Esophagus muscularis mucosa (tissue), 3 donors: ENCODE results near the gene AIM2.

Experiments used
- POLR2A ChIP-seq: fragments of 450-650 bp; IDR thresholded peaks from one replicate; pipeline ENCODE4 v1.6.1; 2017; ENCODE audit warnings: antibody characterized with exemption, moderate library complexity, mild to moderate bottlenecking, low read depth
- POLR2AphosphoS5 ChIP-seq, 2 donors: sonication (generic); formaldehyde crosslinking; IDR thresholded peaks; one replicate each; pipeline ENCODE4 v1.6.1; 2017; ENCODE audit warnings: antibody characterized with exemption in 2 of 2
- TF ChIP-seq, protein P1 (sequence below), 3 experiments: fragments of 200-600 bp in 2 of 3; fragments of 450-650 bp in 1 of 3; sonication (generic) in 2 of 3; IDR thresholded peaks; one replicate each; pipeline ENCODE4 v1.5.1; 2017 to 2019; ENCODE audit warnings: antibody characterized with exemption in 3 of 3, mild to moderate bottlenecking in 2 of 3, moderate library complexity in 1 of 3

DNA sequence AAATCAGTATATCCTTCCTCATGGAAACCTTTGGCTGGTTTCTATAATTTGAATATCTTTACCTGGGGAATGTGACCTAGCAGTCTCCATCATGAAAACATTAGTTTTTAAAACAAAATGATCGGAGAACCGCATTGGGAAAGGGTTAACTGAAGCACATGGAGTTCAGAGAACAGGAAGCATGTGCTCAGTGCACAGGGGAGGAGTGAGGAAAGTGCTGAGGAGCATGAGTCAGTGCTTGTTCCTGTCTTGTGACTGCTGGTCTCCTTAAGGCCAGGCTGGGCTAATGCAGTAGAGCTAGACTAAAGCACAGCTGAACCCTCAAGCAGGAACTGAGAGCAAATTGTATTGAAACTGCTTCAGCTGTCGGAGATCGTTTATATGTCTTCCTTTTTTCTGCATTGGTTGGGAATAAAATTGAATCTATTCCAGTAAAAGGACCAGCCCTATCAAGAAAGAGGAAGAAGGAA lies 61.1 kb downstream of the AIM2 start:
- TF ChIP-seq POLR2AphosphoS5 (IDR thresholded peaks at IDR 0.05): peak; percentile 73 to 87
- TF ChIP-seq, protein P1, sequence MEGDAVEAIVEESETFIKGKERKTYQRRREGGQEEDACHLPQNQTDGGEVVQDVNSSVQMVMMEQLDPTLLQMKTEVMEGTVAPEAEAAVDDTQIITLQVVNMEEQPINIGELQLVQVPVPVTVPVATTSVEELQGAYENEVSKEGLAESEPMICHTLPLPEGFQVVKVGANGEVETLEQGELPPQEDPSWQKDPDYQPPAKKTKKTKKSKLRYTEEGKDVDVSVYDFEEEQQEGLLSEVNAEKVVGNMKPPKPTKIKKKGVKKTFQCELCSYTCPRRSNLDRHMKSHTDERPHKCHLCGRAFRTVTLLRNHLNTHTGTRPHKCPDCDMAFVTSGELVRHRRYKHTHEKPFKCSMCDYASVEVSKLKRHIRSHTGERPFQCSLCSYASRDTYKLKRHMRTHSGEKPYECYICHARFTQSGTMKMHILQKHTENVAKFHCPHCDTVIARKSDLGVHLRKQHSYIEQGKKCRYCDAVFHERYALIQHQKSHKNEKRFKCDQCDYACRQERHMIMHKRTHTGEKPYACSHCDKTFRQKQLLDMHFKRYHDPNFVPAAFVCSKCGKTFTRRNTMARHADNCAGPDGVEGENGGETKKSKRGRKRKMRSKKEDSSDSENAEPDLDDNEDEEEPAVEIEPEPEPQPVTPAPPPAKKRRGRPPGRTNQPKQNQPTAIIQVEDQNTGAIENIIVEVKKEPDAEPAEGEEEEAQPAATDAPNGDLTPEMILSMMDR (IDR thresholded peaks at IDR 0.05): no peak
- TF ChIP-seq POLR2A: no peak
